Glutamatergic neuron (in vitro differentiated cells): ENCODE results near the gene TBC1D24. TPM values are rescaled to one million over a fixed set of nuclear protein-coding genes. Genes with fewer than 3 reads are reported as not detected.

ENCODE experiments used
- DNase-seq: peaks from one replicate; pipeline ENCODE4 v3.0.0; 2022
- H3K27ac Mint-ChIP-seq: one replicate; pipeline ENCODE4 v1.8.0; 2020; ENCODE audit warnings: mild to moderate bottlenecking, mixed read lengths, inconsistent platforms; ENCODE audit not compliant: unreplicated experiment
- H3K27me3 Mint-ChIP-seq: one replicate; pipeline ENCODE4 v1.8.0; 2020; ENCODE audit warnings: mild to moderate bottlenecking, moderate library complexity, mixed read lengths, inconsistent platforms; ENCODE audit not compliant: unreplicated experiment
- H3K36me3 Mint-ChIP-seq: one replicate; pipeline ENCODE4 v1.8.0; 2020; ENCODE audit warnings: mild to moderate bottlenecking, mixed read lengths, inconsistent platforms; ENCODE audit not compliant: unreplicated experiment
- H3K4me1 Mint-ChIP-seq: one replicate; pipeline ENCODE4 v1.8.0; 2020; ENCODE audit warnings: mild to moderate bottlenecking, low read depth, mixed read lengths, inconsistent platforms; ENCODE audit not compliant: unreplicated experiment
- H3K4me3 Mint-ChIP-seq: one replicate; pipeline ENCODE4 v1.8.0; 2020; ENCODE audit warnings: mild to moderate bottlenecking, mixed read lengths, inconsistent platforms; ENCODE audit not compliant: unreplicated experiment
- H3K9me3 Mint-ChIP-seq: one replicate; pipeline ENCODE4 v1.8.0; 2020; ENCODE audit warnings: mild to moderate bottlenecking, moderate library complexity, mixed read lengths, inconsistent platforms; ENCODE audit not compliant: unreplicated experiment
- total RNA-seq: library from RNA; stranded (reverse); fragmentation: NEBNext Ultra II Directional; extraction: Animal tissue kit (Norgen Biotek cat#: 25700); gene quantifications from one replicate; pipeline ENCODE4 v1.2.1, GENCODE V29; 2021; ENCODE audit not compliant: unreplicated experiment
- TF ChIP-seq, protein P1 (sequence below): fragments of 200-600 bp; sonication (generic); IDR thresholded peaks from one replicate; pipeline ENCODE4 v1.5.0; 2021; ENCODE audit not compliant: partially characterized antibody, unreplicated experiment

Gene TBC1D24
- total RNA-seq, 1 donor from 2014 or later: 58.4 TPM

DNA sequence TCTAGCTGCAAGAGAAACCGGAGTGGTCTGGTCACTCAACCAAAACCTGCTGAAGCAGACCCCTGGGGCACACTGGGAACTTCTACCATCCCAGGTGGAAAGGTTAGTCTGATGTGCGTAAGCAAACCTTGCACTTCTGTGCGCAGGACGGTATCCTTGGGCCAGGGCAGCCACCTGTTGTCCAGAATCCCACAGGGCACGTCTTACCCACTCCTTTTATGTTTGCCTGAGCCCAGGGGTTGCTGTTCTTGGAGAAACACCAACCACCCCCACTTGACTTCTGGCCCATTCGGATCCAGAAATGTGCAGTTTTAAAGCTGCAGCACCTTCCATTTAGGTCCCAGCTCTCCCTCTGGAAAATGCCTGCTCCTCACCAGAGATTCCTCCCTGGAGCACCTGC is 18.7 kb downstream of the TBC1D24 start:
- H3K4me3 Mint-ChIP-seq: no peak overlapping the region
- peaks cover 7% of the 10 kb centered on the region for H3K27me3 Mint-ChIP-seq
- peaks cover 3% of the 10 kb centered on the region for H3K9me3 Mint-ChIP-seq
- TF ChIP-seq, protein P1, sequence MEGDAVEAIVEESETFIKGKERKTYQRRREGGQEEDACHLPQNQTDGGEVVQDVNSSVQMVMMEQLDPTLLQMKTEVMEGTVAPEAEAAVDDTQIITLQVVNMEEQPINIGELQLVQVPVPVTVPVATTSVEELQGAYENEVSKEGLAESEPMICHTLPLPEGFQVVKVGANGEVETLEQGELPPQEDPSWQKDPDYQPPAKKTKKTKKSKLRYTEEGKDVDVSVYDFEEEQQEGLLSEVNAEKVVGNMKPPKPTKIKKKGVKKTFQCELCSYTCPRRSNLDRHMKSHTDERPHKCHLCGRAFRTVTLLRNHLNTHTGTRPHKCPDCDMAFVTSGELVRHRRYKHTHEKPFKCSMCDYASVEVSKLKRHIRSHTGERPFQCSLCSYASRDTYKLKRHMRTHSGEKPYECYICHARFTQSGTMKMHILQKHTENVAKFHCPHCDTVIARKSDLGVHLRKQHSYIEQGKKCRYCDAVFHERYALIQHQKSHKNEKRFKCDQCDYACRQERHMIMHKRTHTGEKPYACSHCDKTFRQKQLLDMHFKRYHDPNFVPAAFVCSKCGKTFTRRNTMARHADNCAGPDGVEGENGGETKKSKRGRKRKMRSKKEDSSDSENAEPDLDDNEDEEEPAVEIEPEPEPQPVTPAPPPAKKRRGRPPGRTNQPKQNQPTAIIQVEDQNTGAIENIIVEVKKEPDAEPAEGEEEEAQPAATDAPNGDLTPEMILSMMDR: no peak
- no peaks in the 10 kb centered on the region for H3K36me3 Mint-ChIP-seq
- no peak overlapping the region for H3K27ac Mint-ChIP-seq
- H3K4me1 Mint-ChIP-seq: peaks cover 10% of the 10 kb centered on the region
- no peak for DNase-seq

DNA sequence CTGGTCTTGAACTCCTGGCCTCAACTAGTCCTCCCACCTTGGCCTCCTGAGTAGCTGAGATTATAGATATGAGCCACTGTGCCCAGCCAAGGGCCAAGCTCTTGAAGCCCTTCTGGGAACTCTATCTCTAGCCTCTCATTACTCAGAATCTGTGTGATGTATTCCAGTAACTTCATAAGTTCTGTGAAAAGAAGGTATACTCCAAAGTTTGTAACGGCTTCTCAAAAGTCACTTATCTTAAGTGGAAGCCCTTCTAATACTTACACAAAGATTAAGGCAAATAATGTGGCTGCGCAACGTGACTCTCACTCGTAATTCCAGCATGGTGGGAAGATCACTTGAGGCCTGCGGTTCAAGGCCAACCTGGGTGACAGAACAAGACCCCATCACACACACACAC is 19.7 kb downstream of the TBC1D24 start:
- Mint-ChIP-seq H3K4me3 (no peak overlapping the region), H3K27me3 (peaks cover 7% of the 10 kb centered on the region), H3K36me3 (no peaks in the 10 kb centered on the region), H3K27ac (no peak overlapping the region), H3K4me1 (peaks cover 8% of the 10 kb centered on the region), H3K9me3 (peaks cover 3% of the 10 kb centered on the region)
- DNase-seq: no peak
- TF ChIP-seq, protein P1: no peak

DNA sequence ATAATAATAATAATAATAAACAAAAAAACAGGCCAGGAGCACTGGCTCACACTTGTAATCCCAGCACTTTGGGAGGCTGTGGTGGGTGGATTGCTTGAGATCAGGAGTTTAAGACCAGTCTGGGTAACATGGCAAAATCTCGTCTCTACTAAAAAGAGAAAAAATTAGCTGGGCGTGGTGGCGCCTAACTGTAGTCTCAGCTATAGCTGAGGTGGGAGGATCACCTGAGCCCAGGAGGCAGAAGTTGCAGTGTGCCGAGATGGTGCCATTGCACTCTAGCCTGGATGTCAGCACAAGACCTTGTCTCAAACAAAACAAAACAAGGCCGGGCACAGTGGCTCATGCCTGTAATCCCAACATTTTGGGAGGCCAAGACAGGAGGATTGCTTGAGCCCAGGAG is 20.1 kb downstream of the TBC1D24 start:
- Mint-ChIP-seq H3K4me3 (no peak overlapping the region), H3K4me1 (peaks cover 6% of the 10 kb centered on the region), H3K27ac (no peak overlapping the region), H3K9me3 (peaks cover 3% of the 10 kb centered on the region), H3K36me3 (no peaks in the 10 kb centered on the region), H3K27me3 (peaks cover 4% of the 10 kb centered on the region)
- TF ChIP-seq, protein P1: no peak
- no peak for DNase-seq

DNA sequence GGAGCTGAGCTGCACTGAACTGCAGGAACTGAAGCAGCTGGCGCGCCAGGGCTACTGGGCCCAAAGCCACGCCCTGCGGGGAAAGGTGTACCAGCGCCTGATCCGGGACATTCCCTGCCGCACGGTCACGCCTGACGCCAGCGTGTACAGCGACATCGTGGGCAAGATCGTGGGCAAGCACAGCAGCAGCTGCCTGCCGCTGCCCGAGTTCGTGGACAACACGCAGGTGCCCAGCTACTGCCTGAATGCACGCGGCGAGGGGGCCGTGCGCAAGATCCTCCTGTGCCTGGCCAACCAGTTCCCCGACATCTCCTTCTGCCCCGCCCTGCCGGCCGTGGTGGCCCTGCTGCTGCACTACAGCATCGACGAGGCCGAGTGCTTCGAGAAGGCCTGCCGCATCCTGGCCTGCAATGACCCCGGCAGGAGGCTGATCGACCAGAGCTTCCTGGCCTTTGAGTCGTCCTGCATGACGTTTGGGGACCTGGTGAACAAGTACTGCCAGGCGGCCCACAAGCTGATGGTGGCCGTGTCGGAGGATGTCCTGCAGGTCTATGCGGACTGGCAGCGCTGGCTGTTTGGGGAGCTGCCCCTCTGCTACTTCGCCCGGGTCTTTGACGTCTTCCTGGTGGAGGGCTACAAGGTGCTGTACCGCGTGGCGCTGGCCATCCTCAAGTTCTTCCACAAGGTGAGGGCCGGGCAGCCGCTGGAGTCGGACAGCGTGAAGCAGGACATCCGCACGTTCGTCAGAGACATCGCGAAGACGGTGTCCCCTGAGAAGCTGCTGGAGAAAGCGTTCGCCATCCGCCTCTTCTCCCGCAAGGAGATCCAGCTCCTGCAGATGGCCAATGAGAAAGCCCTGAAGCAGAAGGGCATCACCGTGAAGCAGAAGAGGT is 21.5 kb downstream of the TBC1D24 start:
- Mint-ChIP-seq H3K36me3 (no peaks in the 10 kb centered on the region), H3K9me3 (peaks cover 3% of the 10 kb centered on the region), H3K4me3 (no peak overlapping the region), H3K27ac (peak overlapping the region; percentile 43), H3K27me3 (peaks cover 6% of the 10 kb centered on the region), H3K4me1 (peaks cover 6% of the 10 kb centered on the region)
- DNase-seq: no peak
- TF ChIP-seq, protein P1: no peak

DNA sequence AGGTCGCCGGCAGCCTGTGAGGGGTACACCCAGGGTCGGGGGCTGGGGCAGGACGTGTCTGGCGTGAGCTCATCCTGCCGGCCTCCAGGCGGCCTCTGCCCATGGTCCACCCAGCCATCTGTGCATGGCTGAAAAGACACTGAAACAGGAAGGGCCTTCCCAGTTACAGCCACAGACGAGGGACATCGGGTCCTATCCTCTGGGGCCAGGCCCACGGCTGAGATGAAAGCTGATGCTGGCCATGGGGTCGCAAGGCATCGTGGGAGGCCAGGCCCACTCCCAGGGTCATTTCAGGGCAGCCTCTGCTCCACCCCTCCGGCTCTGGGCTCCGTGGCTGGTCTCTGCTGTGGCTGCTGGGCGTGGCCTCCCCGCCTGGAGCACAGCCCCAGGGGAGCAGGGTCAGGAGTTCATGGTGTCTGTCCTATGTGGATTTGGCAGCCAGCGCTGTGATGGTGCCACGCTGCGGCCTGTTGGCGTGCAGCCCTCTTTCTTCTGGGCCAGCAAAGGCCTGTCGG is 22.2 kb downstream of the TBC1D24 start:
- Mint-ChIP-seq H3K36me3 (no peaks in the 10 kb centered on the region), H3K27ac (peak overlapping the region; percentile 36), H3K9me3 (peaks cover 3% of the 10 kb centered on the region), H3K4me1 (peaks cover 6% of the 10 kb centered on the region), H3K27me3 (peaks cover 6% of the 10 kb centered on the region), H3K4me3 (peak overlapping the region; percentile 53)
- peak; percentile 61 for DNase-seq
- TF ChIP-seq, protein P1: no peak
